HG03565 (cell line): Measurements from ENCODE around the gene APOM.

Source experiments
- ATAC-seq: cut with Tn5 transposase; IDR thresholded peaks from one replicate; pipeline ENCODE4 v1.9.1; 2021; ENCODE audit warnings: mild to moderate bottlenecking, moderate library complexity; ENCODE audit not compliant: unreplicated experiment

APOM gene

DNA sequence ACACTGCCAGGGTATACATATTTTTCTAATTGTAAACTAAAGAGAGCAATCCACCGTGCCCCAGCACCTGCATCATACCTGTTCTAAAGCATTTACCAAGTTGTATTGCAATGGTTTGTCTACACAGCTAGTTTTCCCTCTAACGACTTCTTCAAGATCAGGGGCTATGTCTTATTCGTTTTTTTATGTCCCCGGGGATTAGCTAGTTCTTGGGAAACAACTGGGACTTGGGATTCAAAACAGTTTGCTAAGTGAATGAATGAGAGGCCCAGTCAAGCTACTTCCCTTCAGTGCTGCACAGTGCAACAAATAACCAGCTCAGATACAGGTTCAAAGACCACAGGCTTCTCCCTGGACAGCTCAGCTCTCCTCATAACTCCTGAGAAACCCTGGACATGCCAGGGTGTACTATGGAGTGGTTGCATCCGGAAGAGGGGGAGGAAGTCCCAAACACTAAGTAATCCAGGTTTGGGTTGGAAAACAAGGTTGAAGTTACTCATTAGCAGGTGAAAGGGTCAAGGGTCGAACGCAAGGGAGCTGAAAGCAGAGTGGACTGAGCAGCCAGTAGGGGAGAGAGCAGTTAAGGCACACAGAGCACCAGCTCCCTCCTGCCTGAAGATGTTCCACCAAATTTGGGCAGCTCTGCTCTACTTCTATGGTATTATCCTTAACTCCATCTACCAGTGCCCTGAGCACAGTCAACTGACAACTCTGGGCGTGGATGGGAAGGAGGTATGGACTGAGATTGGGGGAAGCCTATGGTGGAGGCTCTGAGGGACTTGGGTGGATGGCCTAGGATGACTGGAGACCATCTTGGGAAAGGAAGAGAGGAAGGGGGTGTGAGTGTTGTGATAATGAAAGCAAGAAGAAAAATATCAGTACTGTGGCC, at the start of gene APOM:
Gene APOM (plus strand): TSS at position 546 of the 889 bp plus-strand sequence. CDS start 73 bp downstream, at position 619.
- ATAC-seq: no peak

DNA sequence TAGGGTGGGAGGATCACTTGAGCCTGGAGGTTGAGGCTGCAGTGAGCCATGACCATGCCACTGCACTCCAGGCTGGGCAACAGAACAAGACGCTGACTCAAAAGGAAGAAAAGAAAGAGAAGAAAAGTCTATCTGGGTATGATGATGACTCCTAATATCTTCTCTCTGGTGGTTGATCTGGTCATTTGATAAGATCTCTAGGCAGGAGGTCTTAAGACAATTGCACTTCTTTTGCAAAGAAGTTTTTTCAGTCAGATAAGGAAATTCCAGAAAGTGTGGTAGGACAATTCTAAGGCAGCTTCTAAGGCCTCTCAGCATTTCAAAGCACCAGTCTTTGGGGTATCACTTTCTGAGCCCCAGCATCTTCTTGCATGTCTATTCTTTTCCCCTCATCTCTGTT, 48.4 kb upstream of the APOM start:
- no peak for ATAC-seq

DNA sequence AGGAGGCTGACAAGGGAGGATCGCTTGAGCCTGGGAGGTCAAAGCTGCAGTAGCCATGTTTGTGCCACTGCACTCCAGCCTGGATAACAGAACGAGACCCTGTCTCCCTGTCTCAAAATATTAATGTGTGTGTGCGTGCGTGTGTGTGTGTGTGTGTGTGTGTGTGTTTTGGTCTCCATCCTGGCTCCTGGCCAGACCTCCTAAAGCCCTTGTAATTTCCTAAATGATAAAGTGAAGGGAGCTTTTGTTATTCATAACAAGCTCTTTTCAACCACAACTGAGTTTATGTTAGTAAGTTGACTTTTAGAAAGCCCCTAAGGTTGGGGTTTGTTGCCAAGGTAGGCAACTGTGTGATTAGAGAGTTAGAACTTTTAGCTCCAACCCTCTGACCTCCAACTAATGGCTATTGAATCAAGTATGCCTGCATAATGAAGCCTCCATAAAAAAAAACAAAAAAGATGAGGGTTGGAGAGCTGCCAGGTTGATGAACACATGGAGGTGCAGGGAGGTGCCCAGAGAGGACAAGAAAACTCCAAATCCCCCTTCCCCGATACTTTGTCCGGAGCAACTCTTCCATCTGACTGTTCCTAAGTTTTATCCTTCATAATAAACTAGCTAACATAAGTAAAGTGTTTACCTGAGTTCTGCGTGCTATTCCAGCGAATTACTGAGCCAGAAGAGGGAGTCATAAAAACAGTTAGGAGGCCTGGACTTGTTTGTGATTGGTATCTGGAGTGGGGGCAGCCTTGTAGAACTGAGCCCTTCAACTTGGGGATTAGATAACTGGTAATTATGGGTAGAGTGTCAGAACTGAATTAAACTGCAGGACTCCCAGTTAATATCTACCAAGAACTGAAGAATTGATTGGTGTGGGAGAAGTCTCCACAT, 45.9 kb upstream of the APOM start:
- ATAC-seq: no peak

DNA sequence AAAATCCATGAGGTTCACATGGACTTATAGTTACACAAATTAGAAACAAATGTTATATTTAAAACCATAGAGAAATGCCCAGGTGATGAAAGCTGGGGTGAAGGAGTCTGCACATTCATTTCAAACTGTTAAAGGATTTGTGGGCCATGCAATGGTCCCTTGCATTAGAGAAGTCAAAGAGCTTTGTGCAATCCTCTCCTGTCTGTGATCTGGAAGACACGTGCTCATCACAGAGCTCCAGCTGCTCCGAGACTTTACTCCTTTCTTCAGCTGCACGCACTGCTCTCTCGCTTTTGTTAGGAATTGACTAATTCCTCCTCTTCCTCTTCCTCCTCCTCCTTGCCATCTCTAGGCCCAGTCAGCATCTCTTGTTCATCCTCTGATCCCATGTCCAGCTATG, 44.7 kb upstream of the APOM start:
- ATAC-seq: no peak

DNA sequence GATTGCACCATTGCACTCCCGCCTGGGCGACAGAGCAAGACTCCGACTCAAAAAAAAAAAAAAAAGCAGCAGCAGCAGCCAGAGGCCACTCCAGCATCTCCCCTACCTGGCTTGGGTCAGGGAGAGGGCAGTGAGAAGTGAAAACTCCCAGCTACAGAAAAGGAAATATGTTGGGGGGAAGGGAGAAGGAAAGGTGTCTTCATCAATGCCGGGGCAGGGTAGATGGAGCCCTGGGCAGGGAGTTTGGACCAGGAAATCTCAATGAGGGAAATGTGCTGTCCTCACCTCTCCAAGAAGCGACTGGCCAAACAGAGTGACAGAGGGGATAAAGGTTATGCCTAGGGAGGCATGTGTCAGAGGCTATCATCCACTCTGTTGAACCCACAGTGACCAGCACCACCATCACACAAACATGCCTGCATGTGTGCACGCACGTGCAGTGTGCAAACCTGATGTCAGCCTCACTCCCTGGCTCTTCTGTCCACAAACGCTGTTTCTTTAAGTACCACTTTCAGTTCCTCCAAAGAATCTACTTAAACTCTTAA, 41.5 kb upstream of the APOM start:
- ATAC-seq: no peak

DNA sequence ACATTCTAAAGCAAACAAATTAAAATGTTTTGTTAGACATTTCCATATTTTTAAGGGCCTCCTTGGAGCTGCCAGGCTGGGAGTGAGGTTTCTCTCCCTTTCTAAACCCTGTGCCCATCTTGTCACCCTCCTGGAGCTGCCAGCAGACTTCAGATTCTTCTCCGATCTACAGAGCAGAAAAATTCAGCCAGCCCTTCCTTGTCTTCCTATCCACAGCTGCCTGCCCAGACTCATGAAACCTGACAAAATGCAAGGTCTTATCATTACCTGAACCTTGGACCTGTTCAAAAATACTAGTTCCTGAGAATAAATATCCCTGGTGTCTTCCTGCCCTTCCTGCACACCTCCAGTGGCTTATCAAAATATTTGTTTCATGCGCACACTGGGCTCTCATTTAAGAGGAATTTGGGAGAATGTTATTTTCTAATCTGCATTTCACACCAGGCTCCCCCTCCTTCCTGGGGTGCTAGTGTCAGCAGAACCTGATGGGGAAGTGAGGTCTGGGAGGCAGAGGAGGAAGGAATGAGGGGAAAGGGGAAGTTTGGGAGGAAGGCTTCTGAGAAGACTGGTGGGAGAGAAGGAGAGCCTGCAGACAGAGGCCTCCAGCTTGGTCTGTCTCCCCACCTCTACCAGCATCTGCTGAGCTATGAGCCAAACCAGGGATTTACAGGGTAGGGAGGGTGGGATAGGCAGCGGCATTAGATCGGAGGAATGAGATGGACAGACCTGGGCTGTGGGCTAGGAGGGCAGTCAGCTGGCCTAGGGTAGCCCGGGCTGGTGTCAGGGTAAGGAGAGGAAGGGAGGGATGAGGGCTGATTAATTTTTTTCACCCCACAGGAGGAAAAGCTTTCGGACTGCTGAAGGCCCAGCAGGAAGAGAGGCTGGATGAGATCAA, 40.8 kb upstream of the APOM start, which contains the start of gene AIF1:
Gene AIF1 (plus strand): TSS at position 551 of the 895 bp plus-strand sequence. CDS start 96 bp downstream, at position 647.
- ATAC-seq: no peak

DNA sequence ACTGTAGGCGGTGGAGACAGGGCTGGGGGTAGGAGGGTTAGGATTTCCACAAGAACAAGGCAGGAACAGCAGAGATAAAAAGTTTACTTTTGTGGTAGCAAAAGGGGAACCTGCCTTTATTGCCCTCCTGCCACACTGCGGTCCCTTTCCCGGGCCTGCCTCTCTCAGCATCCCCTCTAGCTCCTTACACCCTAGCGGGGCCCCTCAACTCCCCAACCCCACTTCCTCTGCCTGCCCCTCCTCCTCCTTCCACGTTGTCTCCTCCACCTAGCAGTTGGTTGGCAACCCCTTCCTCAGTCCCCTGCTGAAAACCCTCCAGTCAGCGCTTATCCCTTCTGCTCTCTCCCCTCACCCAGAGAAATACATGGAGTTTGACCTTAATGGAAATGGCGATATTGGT, 39.9 kb upstream of the APOM start:
- no peak for ATAC-seq

DNA sequence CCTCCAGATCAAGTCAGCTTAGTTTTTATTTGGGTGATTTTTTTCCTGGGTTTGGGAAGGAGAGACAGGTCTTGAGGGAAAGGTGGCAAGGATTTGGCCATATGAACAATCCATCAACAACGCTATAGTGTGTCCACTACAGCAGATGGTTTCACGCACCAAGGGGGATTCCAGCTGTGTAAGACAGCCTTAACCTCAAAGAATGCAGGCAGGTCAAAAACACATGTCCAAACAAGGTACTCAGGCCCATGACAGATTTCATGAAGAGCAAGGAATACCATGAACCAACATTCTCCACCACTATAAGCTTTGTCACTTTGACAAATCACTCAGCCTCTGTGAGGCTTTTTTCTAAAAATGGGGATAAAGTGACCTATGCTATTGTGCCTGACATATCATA, 38.7 kb upstream of the APOM start:
- ATAC-seq: no peak

DNA sequence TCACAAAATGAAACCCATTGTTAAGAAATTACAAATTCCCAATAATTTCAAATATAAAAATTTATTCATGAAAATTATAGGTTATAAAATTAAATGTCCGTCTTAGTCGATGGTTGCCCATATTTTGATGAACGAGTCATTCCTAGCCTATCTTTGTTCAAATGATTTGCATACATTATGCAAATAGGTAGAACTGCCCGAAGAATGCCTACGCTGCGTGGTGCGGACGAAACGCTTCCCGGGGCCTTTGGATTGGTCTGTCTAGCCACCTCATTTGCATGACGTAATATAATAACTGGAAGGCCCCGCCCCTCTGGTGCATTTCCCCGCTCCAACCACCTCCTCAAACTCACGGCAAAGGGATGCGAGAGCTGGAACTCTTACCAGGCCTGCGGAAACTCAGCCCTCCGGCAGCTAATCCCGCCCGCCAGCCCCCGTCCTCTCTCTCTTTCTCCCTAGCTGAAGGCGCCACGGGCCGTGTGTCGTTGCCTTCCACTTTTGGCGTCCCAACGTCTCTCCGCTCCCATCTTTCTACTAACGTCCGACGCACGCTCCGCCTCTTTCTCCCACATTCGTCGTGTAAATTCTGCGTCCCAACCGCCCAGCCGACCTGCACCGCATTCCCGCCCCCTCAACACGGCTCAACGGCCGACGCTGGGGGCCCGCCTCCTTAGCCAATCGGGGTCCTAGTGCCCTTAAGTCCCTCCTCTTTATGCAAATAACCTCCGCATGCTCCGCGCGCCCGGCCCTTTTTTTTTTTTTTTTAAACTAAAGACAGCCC, 35.7 kb upstream of the APOM start:
- peak; percentile 76 for ATAC-seq

DNA sequence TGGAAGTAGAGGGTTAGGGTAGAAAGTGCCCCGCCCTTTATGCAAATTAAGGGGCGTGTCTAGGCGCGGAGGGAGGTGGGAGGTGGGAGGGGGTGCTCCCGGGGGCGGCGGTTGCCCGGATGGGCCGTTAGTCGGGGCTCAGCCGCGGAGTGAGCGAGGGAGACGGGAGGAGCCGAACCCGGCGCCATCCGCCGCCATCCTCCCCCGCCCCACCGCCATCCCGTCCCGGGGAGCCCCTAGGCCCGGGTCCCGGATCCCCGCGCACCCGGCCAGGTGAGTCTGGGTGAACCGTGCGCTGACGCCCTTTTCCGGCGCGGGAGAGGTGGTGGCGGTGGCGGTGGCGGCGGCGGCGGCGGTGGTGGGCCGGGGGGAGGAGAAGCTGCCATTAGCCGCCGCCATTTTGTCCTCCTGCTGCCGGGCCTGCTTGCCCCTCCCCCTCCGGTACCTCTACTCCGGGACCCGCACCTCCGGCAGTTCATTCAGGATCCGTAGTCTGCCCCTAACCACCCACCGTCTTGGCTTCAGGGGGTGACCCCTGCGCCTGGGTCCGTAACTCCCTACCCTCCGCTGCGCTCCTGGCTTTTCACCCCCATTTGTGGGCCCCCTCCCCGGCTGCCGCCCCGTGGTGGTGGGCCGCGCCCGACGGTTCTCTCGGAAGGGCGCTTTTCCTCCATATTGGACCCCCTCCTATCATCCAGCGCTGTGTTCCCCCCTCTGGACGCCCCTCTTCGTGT, 34.9 kb upstream of the APOM start, which contains the start of gene PRRC2A:
Gene PRRC2A (plus strand): TSS at position 130 of the 734 bp plus-strand sequence. CDS start 2,075 bp downstream, outside the sequence.
- peak; percentile 14 for ATAC-seq

DNA sequence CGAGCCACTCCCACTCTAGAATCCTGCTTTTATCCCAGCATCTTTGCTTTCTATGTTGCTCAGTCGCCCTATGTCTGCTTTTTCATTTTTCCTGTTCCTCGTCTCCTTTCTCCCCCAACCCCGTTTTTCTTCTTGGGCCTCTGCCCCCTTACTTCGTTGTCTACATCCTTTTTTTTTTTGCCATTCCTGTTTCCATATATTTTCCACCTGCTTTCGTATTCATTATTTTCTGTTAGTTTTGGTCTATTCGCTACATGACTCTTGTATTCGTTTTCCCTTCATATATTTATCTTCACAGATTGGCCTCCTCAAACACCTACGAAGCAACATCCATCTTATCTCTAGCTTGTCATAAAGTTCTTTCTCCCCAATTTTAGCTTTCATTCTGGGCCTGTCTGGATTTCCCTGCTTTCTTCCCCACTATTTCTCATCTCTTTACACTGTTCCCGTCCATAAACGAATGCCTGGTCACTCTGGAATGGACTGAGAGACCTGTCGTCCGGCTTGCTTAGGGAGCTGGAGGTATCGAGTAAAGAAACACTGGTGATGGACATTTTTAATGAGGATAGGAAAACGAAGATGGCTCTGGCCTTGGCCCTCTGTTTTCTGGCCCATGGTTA, 34.3 kb upstream of the APOM start:
- no peak for ATAC-seq

DNA sequence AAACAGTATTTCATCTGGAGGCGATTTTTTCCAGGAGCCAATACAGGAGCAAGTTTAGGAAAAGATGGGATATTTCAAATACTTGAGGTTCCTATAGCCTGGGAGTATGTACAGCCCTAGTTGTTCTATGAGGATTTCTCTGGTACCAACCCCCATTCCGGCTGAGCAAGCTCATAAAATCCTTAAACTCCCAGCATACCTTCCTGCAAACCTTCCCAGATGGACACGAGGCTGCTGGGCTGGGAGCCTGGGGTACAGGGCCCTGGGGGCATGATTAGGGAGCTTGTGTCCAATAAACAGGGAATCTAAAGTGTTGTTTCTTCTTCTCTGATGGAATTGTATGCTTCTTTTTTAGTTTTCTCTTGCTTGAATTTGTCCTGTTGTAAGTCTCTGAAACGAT, 33.7 kb upstream of the APOM start:
- no peak for ATAC-seq

DNA sequence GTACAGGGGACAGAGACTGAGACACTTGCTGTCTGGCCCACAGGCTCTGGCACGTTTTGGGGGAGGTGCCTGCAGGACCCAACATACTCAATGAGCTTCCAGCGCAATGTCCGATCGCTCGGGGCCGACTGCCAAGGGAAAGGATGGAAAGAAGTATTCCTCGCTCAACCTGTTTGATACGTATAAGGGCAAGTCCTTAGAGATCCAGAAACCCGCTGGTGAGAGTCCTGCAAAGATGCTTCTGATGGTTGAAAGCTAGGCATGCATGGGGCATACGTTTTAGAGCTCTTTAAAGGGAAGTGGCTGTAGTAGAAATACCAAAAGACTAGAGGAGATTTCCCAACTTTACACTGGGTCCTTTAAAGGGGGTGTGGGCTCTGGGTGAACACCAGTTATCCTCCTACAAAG, 33.0 kb upstream of the APOM start:
- ATAC-seq: no peak

DNA sequence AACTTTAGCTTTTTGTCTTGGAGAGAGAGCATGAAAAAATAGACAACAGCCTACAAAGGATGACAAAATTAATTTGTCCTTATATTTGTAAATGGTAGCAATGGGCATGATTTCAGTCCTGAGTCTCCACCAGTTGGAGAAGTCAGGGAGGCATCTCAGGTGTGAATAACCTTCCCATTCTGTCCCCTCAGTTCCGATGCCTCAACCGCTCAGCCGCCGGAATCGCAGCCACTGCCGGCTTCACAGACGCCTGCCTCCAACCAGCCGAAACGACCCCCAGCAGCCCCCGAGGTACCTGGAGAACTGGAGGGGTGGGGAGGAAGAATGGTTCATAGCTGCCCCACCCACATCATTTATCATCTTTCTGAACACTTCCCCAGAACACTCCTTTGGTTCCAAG, 31.6 kb upstream of the APOM start:
- ATAC-seq: no peak

DNA sequence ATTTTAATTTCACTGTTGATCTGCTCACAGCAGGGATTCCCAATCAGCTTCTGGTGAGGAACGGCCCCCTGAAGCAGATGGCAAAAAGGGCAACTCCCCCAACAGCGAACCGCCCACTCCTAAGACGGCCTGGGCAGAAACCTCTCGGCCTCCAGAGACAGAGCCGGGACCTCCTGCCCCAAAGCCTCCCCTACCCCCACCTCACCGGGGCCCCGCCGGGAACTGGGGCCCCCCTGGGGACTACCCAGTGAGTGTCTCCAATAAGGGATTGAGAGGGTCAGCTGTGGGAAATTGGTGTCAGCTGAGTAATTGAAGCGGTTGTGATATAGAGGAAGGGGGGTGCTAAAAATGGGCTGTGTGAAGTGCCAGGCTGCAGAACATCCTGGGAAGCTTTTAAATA, 28.7 kb upstream of the APOM start:
- ATAC-seq: no peak

DNA sequence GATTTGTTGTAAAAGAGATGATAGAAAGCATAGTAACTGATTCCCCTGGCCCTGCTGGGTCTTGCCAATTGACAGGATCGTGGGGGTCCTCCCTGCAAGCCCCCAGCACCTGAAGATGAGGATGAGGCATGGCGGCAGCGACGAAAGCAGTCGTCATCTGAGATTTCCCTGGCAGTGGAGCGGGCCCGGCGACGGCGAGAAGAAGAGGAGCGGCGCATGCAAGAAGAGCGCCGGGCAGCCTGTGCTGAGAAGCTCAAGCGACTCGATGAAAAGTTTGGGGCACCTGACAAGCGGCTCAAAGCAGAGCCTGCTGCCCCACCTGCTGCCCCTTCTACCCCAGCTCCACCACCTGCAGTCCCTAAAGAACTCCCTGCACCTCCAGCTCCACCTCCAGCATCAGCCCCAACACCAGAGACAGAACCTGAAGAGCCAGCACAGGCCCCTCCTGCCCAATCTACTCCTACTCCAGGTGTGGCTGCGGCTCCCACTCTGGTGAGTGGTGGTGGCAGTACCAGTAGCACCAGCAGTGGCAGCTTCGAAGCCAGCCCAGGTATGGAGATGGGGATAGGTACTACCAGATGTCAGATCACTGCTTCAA, 27.9 kb upstream of the APOM start:
- ATAC-seq: no peak

DNA sequence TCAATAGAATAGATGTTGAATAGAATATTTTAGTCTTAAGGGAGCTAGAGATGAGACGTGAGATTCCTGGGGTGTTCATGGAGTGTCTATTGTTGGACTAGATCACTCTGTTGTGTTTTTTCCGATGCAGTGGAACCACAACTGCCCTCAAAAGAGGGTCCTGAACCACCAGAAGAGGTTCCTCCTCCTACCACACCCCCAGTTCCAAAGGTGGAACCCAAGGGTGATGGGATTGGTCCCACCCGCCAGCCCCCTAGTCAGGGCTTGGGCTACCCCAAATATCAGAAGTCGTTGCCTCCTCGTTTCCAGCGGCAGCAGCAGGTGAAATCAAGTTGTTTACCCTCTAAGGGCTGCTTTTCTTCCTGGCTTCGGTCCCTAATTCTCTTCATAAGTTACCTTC, 26.7 kb upstream of the APOM start:
- no peak for ATAC-seq
